CMK (cell line): ENCODE results near the gene APLNR.

Experiments used
- DNase-seq: peaks from one replicate; pipeline ENCODE4 v3.0.0-alpha.2; 2010; ENCODE audit warnings: low read depth

APLNR gene

DNA sequence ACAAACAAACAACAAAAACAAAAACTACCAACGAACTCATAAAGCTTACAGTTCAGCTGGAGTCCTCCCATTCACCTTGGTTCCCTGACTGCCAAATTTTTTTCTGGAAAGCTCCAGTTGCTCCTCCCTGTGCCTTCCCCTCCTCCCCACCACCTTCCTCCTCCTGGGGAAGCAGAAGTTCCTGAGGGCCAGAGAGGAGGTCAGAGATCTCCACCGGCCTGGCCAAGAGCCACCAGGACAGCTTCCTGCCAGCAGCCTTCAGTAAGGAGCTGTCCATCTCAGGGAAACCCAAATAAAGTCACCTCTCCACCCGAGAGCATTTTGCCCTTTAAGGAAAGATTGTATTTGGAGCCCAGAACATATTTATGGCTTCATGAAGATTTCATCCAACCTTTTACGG, 20.0 kb downstream of the APLNR start:
- no peak for DNase-seq

DNA sequence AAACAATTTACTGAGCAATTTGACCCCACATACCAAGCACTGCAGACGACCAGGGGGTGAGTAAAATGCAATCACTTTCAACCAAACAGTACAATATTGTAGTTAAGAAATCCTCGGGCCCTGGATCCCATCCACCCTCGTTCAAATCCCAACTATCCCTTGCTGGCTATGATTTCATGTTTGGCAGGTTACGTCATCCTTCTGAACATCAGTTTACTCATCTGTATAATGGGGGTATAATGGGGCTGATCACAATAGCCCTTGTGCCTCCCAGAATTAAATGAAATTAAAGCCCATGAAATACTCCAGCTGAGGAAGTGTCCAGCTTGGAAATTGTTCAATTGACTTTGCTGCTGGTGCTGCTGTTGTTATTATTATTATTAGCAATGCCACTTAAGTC, 20.6 kb downstream of the APLNR start:
- no peak for DNase-seq

GRCh38 chr11:57214494-57214893, 22.6 kb downstream of the APLNR start:
- no peak for DNase-seq

- no peak for DNase-seq
These were observed 23.0 kb downstream of the APLNR start for GRCh38 chr11:57214098-57214417.

DNA sequence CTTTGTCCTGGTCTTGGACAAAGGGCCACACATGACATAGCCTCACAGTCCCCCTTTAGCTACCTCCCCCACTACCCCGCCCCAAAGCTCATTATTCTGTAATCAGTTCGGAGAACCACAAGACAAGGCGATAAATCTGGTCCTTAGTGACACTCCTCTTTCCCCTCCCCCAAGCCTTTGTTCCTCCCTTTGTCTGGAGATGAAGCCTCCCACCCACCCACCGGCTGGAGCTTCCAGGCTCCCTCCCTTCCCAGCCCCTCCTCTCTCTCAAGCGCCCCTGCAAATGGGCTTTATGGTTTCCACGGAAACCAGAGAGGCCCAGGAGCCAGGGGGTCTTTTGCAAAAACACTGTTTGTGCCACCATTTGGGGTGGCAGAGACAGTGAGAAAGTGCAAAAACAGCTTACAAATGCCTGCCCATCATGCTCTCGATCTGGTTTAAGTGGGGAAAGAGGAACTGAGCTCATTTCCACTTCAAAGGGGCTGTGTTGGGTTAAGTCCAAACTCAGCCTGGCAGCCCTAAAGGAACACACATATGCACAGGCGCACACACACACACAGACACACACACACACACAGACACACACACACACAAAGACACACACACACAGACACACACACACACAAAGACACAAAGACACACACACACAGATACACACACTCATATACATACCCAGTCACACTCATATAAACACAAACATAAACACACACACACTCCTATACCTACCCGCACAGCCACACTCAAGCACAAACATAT, 23.5 kb downstream of the APLNR start:
- no peak for DNase-seq

- no peak for DNase-seq
These were observed 26.3 kb downstream of the APLNR start for GRCh38 chr11:57210781-57211180.

DNA sequence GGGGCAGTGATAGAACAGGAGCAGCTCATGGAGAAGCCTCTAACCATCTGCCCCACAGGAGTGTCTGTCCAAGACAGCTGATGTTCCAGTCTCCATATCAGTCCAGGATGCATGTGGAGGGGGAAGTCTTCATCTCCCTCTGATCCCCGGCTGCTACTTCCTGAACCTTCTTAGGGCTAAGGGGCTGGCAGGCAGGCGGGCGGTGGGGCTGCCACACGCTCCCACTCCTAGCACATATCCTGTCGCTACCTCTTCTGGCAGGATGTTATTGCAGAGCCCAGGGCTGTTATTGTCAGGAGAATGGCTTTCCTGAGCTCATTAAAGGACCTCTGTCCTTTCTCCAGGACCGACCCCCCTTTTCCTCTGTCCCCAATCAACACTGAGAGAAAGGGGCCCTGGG, 29.9 kb downstream of the APLNR start:
- DNase-seq = no peak

DNA sequence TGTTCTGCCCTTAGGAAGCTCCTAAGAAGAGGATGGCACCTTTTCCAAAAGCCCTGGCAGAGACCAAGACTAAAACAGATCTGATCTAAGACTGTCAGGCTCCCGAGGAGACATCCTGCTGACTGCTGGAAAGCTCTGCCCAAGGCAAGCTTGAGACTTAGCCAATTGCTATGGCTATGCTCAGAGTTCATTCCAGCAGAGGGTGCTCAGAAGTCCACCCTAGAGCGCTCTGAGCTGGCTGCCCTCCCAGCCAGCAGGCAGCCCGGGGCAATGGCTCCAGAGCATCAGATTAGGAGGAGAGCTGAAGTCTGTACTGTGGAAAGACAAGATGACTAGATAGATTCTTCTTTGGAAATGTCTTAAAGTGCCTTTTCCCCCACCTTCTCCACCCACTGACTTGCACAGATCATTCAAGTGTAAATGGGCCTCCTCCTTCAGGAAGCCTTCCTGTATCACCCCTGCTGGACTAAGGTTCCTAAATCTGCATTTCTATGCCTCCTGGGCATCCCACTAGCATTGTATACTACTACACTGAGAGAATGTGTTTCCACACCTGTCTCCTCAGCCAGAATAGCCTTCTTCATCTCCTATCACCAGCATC, 31.9 kb downstream of the APLNR start:
- no peak for DNase-seq

GRCh38 chr11:57203882-57204480, 33.1 kb downstream of the APLNR start:
- no peak for DNase-seq

DNA sequence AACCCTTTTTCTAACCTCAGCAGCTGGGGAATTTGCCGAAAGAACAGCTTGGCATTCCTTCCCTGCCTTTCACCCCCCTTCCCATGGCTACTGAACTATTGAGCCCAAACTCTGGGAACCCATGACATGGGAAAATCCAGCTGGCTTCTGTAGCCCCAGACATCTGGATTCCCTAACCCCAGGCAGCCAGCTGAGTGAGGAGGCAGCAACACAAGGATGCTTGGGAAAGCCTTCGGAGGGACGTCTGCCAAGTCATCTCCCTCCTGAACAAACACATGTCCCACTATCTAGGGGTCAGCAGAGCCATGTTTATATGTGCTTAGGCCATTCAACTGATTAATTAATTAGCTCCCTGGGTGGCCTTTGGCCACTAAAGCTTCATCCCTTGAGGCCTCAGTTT, 33.7 kb downstream of the APLNR start:
- DNase-seq = no peak

- no peak for DNase-seq
These were observed 34.8 kb downstream of the APLNR start for GRCh38 chr11:57202281-57202680.

GRCh38 chr11:57200917-57201316, 36.1 kb downstream of the APLNR start:
- DNase-seq = no peak

- DNase-seq = no peak
These were observed 37.7 kb downstream of the APLNR start for GRCh38 chr11:57199330-57199729.

DNA sequence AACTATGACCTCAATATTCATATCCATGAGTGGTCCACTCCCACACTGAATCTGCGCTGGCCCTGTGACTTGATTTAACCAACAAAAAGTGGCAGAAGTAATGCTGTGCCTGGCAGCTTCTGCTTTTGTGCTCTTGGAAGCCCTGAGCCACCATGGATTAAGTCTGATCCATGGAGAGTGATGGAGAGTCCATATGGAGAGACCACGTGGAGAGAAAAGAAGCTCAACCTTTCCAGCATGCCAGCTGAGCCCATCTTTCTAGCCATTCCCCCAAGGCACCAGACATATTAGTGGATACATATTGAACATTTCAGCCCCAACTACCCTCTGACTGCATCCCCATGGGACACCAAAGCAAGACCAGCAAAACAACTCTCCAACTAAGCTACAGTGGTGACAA, 39.3 kb downstream of the APLNR start:
- no peak for DNase-seq

DNA sequence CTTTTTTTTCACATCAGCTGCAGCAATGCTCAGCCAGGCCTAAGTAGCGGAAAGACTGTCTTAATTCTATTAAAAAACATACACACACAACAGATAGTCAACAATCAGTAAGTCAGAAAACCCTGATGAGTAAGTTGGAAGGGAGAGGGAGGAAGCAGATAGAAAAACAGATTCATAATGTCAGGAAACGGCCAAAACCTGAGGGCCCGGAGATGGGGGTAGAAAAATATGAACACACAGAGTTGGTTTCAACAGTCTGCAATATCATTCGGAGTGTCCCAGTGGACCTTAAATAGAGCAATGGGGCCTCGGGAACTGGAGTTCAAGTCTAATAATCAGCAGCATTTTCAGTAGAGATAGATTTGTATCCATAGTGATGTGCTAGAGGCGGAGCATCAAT, 40.5 kb downstream of the APLNR start:
- no peak for DNase-seq

- DNase-seq = no peak
These were observed 44.7 kb downstream of the APLNR start for GRCh38 chr11:57192316-57192715.

- DNase-seq = no peak
These were observed 45.5 kb downstream of the APLNR start for GRCh38 chr11:57191311-57192219.

DNA sequence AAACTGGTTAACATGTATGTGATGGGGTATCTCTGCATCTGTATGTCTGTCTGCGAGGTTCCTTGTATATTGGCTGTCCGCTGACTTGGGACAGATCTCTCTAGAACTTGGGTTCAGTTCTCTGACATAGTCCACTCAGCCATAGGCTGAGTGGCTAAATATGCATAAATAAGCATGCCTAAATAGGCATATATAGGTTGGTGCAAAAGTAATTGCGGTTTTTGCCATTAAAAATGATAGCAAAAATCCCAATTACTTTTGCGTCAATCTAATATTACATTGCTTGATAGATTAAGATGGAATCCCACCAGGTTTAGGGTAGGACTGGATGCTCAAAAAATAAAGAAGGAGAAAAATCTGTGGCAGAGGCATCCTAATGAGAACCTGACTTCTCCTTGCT, 46.5 kb downstream of the APLNR start:
- no peak for DNase-seq
